Middle frontal gyrus (tissue), 1 donor: Measurements from ENCODE around the gene PLPP1.
"Not testable (repeated sequence)": the region's sequence is repeated elsewhere in the genome, so short reads cannot be mapped to it uniquely, and the experiment has no call there.

Experiments
- DNase-seq: peaks from one replicate; pipeline ENCODE4 v3.0.0-alpha.2; 2015; ENCODE audit warnings: low spot score; ENCODE audit errors: extremely low spot score

Gene PLPP1

GRCh38 chr5:55546947-55547346 is 12.2 kb upstream of the PLPP1 start:
- DNase-seq = no peak

- DNase-seq = no peak
Observed at GRCh38 chr5:55544341-55544740, 9.6 kb upstream of the PLPP1 start.

GRCh38 chr5:55541056-55541635 is 6.4 kb upstream of the PLPP1 start:
- no peak for DNase-seq

- no peak for DNase-seq
Observed at GRCh38 chr5:55540525-55540924, 5.8 kb upstream of the PLPP1 start.

- DNase-seq = no peak
Observed at GRCh38 chr5:55540024-55540423, 5.3 kb upstream of the PLPP1 start.

GRCh38 chr5:55538661-55539060 is 3.9 kb upstream of the PLPP1 start:
- no peak for DNase-seq

- not testable (repeated sequence) for DNase-seq
Observed at GRCh38 chr5:55537315-55537714, 2.6 kb upstream of the PLPP1 start.

GRCh38 chr5:55535199-55535905 is 588 bp upstream of the PLPP1 start:
- DNase-seq = no peak

- no peak for DNase-seq
Observed at GRCh38 chr5:55533521-55534435, 986 bp downstream of the PLPP1 start.

GRCh38 chr5:55530669-55531068 is 4.1 kb downstream of the PLPP1 start:
- DNase-seq = no peak

GRCh38 chr5:55524816-55525215 is 9.9 kb downstream of the PLPP1 start:
- DNase-seq = no peak

GRCh38 chr5:55523293-55523692 is 11.5 kb downstream of the PLPP1 start:
- DNase-seq = no peak

- DNase-seq = no peak
Observed at GRCh38 chr5:55521881-55522280, 12.9 kb downstream of the PLPP1 start.

- DNase-seq = no peak
Observed at GRCh38 chr5:55520117-55520839, 14.5 kb downstream of the PLPP1 start.

GRCh38 chr5:55518831-55519390 is 15.9 kb downstream of the PLPP1 start:
- no peak for DNase-seq

- DNase-seq = no peak
Observed at GRCh38 chr5:55517804-55518203, 17.0 kb downstream of the PLPP1 start.

- no peak for DNase-seq
Observed at GRCh38 chr5:55511010-55511409, 23.8 kb downstream of the PLPP1 start.

- DNase-seq = no peak
Observed at GRCh38 chr5:55510523-55510880, 24.3 kb downstream of the PLPP1 start.

GRCh38 chr5:55509796-55510522 is 24.8 kb downstream of the PLPP1 start:
- no peak for DNase-seq

GRCh38 chr5:55509097-55509496 is 25.7 kb downstream of the PLPP1 start:
- no peak for DNase-seq

- no peak for DNase-seq
Observed at GRCh38 chr5:55507574-55507973, 27.2 kb downstream of the PLPP1 start.
